HG03103 (cell line): ENCODE measurements around the gene DPEP2.

Experiments used
- ATAC-seq: cut with Tn5 transposase; IDR thresholded peaks from one replicate; pipeline ENCODE4 v1.9.1; 2021; ENCODE audit warnings: low read depth; ENCODE audit not compliant: unreplicated experiment

Gene DPEP2

GRCh38 chr16:67957622-67958021 lies 41.7 kb downstream of the DPEP2 start:
- ATAC-seq, result no peak

GRCh38 chr16:67954421-67955196 lies 44.7 kb downstream of the DPEP2 start:
- ATAC-seq, result no peak

- ATAC-seq, result no peak
Measured at GRCh38 chr16:67953641-67954375, 45.5 kb downstream of the DPEP2 start.

GRCh38 chr16:67951485-67951884 lies 47.8 kb downstream of the DPEP2 start:
- no peak for ATAC-seq

- no peak for ATAC-seq
Measured at GRCh38 chr16:67950335-67950843, 48.9 kb downstream of the DPEP2 start.

GRCh38 chr16:67949645-67950044 lies 49.6 kb downstream of the DPEP2 start:
- ATAC-seq, result no peak

- ATAC-seq, result no peak
Measured at GRCh38 chr16:67948015-67948414, 51.3 kb downstream of the DPEP2 start.

GRCh38 chr16:67946966-67947558 lies 52.2 kb downstream of the DPEP2 start:
- no peak for ATAC-seq

- no peak for ATAC-seq
Measured at GRCh38 chr16:67946128-67946569, 53.1 kb downstream of the DPEP2 start.

GRCh38 chr16:67945392-67945933 lies 53.8 kb downstream of the DPEP2 start:
- ATAC-seq, result no peak

- no peak for ATAC-seq
Measured at GRCh38 chr16:67944690-67945391, 54.4 kb downstream of the DPEP2 start.

GRCh38 chr16:67943619-67944504 lies 55.4 kb downstream of the DPEP2 start, which contains the start of gene LCAT:
LCAT (minus strand) TSS chr16:67944120; CDS start chr16:67944101, 19 bp downstream.
- ATAC-seq, result no peak

GRCh38 chr16:67943256-67943618 lies 56.0 kb downstream of the DPEP2 start:
- ATAC-seq, result no peak

GRCh38 chr16:67942510-67943255 lies 56.6 kb downstream of the DPEP2 start:
- ATAC-seq, result no peak

GRCh38 chr16:67942200-67942509 lies 57.1 kb downstream of the DPEP2 start:
- ATAC-seq, result no peak

- ATAC-seq, result no peak
Measured at GRCh38 chr16:67941469-67942199, 57.6 kb downstream of the DPEP2 start.

- ATAC-seq, result no peak
Measured at GRCh38 chr16:67940446-67941089, 58.7 kb downstream of the DPEP2 start.
